ENCODE results near the gene PDZD2.
A peak's percentile ranks its signal among the peaks of the same experiment; 100 is the strongest.

Gene PDZD2

GRCh38 chr5:32089146-32090000 lies 450.4 kb downstream of the PDZD2 start:
- no peak for DNase-seq

GRCh38 chr5:32090026-32090754 lies 451.3 kb downstream of the PDZD2 start:
- DNase-seq = no peak

- DNase-seq = no peak
Measured at GRCh38 chr5:32090755-32091128, 451.8 kb downstream of the PDZD2 start.

GRCh38 chr5:32092938-32093812 lies 454.2 kb downstream of the PDZD2 start:
- DNase-seq = peak; percentile 51

GRCh38 chr5:32094691-32095090 lies 455.8 kb downstream of the PDZD2 start:
- DNase-seq = no peak

- no peak for DNase-seq
Measured at GRCh38 chr5:32095261-32095671, 456.3 kb downstream of the PDZD2 start.

- DNase-seq = no peak
Measured at GRCh38 chr5:32096891-32097595, 458.1 kb downstream of the PDZD2 start.

- DNase-seq = no peak
Measured at GRCh38 chr5:32098291-32098690, 459.4 kb downstream of the PDZD2 start.

- DNase-seq = no peak
Measured at GRCh38 chr5:32098890-32099310, 460.0 kb downstream of the PDZD2 start.

GRCh38 chr5:32099486-32100035 lies 460.6 kb downstream of the PDZD2 start:
- DNase-seq = no peak

GRCh38 chr5:32100230-32100629 lies 461.3 kb downstream of the PDZD2 start:
- DNase-seq = no peak

- no peak for DNase-seq
Measured at GRCh38 chr5:32100691-32101302, 461.9 kb downstream of the PDZD2 start.

GRCh38 chr5:32102254-32102986 lies 463.5 kb downstream of the PDZD2 start:
- no peak for DNase-seq

- DNase-seq = no peak
Measured at GRCh38 chr5:32103521-32103920, 464.6 kb downstream of the PDZD2 start.

GRCh38 chr5:32107291-32107690 lies 468.4 kb downstream of the PDZD2 start:
- DNase-seq = no peak

- no peak for DNase-seq
Measured at GRCh38 chr5:32108167-32108566, 469.2 kb downstream of the PDZD2 start.

GRCh38 chr5:32109236-32109635 lies 470.3 kb downstream of the PDZD2 start:
- no peak for DNase-seq

GRCh38 chr5:32110111-32110696 lies 471.3 kb downstream of the PDZD2 start:
- no peak for DNase-seq

GRCh38 chr5:32115985-32116384 lies 477.1 kb downstream of the PDZD2 start:
- no peak for DNase-seq

- DNase-seq = no peak
Measured at GRCh38 chr5:32116574-32117313, 477.8 kb downstream of the PDZD2 start.

Data from activated T-cell treated with anti-CD3 and anti-CD28 coated beads, Interleukin-2, amount 50 U/mL, for 1 hour (primary cell).